Karpas-422 (cell line): ENCODE results near the gene OPCML. TPM values are rescaled to one million over a fixed set of nuclear protein-coding genes. Genes with fewer than 3 reads are reported as not detected.

Source experiments
- DNase-seq: peaks from one replicate; pipeline ENCODE4 v3.0.0-alpha.2; 2015
- H2AFZ ChIP-seq: fragments of 200-600 bp; sonication (generic); 2 replicates; pipeline ENCODE4 v1.6.1; 2014; ENCODE audit warnings: antibody characterized with exemption, low read length, mixed read lengths
- H3K27ac ChIP-seq: fragments of 200-600 bp; sonication (generic); 2 replicates; pipeline ENCODE4 v1.5.1; 2014; ENCODE audit warnings: mild to moderate bottlenecking, low read length, moderate library complexity
- H3K27me3 ChIP-seq: fragments of 200-600 bp; sonication (generic); 2 replicates; pipeline ENCODE4 v1.6.1; 2014; ENCODE audit warnings: low read length, mixed read lengths
- H3K36me3 ChIP-seq: fragments of 200-600 bp; sonication (generic); 2 replicates; pipeline ENCODE4 v1.6.1; 2014; ENCODE audit warnings: low read length, mixed read lengths; ENCODE audit not compliant: insufficient read depth
- H3K4me1 ChIP-seq: fragments of 200-600 bp; sonication (generic); 2 replicates; pipeline ENCODE4 v1.6.1; 2014; ENCODE audit warnings: mild to moderate bottlenecking, low read length, mixed read lengths
- H3K4me2 ChIP-seq: fragments of 200-600 bp; sonication (generic); 2 replicates; pipeline ENCODE4 v1.6.1; 2014; ENCODE audit warnings: low read length, low read depth, mild to moderate bottlenecking; ENCODE audit not compliant: poor library complexity, severe bottlenecking
- H3K4me3 ChIP-seq: fragments of 200-600 bp; sonication (generic); 2 replicates; pipeline ENCODE4 v1.5.1; 2014; ENCODE audit warnings: mild to moderate bottlenecking, antibody characterized with exemption, low read length, mixed read lengths
- H3K79me2 ChIP-seq: fragments of 200-600 bp; sonication (generic); 2 replicates; pipeline ENCODE4 v1.6.1; 2014; ENCODE audit warnings: mild to moderate bottlenecking, low read length, mixed read lengths
- H3K9ac ChIP-seq: fragments of 200-600 bp; sonication (generic); 2 replicates; pipeline ENCODE4 v1.6.0; 2014; ENCODE audit warnings: low read length
- H3K9me2 ChIP-seq: fragments of 200-600 bp; sonication (generic), shearing (Covaris generic); replicated peaks from 2 replicates; pipeline ENCODE4 v1.6.0; 2014; ENCODE audit warnings: mild to moderate bottlenecking, low read length, moderate library complexity; ENCODE audit not compliant: insufficient read depth
- H3K9me3 ChIP-seq: fragments of 300-700, 200-600 bp; sonication (generic); 2 replicates; pipeline ENCODE4 v1.6.1; 2014; ENCODE audit warnings: low read length, mixed read lengths
- H4K20me1 ChIP-seq: fragments of 200-600 bp; sonication (generic); 2 replicates; pipeline ENCODE4 v1.6.1; 2014; ENCODE audit warnings: mild to moderate bottlenecking, antibody characterized with exemption, low read length, low read depth; ENCODE audit not compliant: insufficient read depth
- total RNA-seq: library from RNA; depleted of rRNA; stranded (reverse); fragments of >200 nt; shearing (Covaris generic); gene quantifications from 2 replicates; pipeline ENCODE4 v1.2.3, GENCODE V29; 2014; ENCODE audit warnings: low replicate concordance

OPCML gene
- total RNA-seq, 1 experiment from 2014 or later = not detected

DNA sequence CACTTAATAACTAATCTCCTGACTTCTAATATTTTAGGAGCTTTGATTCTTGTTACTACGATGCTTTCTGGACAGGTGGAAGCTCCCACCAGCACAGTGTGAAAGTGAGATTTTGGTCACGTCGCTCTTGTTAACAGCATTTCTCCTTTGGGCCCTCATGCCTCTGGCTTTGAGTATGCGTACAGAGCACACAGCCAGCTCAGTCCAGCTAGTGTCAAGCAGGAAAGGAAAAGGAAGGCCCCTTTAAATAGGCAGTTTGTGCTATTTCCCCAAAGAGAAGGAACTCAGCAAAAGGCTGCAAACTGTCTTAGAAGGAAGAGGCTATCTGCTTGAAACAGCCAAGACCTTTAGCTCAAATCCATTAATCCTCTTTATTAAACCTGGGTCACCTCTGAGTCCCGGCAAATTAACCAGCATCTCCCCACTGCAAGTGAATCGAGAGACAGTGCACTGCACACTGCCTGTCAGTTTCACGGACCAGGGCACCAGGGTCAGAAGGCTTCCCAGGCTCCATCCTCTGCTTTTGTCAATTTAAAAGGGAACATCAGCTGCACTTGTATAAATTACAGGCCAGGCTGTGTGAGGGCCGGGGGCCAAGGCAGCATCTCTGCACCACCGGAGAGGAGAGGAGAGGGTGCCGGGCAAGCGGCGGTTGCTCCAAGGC, 34.7 kb downstream of the OPCML start:
- H3K4me2 ChIP-seq = no peak overlapping the region
- no peak overlapping the region for H3K27ac ChIP-seq
- H3K9ac ChIP-seq = no peak overlapping the region
- no peaks in the 10 kb centered on the region for H3K79me2 ChIP-seq
- H3K9me2 ChIP-seq = no peaks in the 10 kb centered on the region
- no peak overlapping the region for H2AFZ ChIP-seq
- no peaks in the 10 kb centered on the region for H3K27me3 ChIP-seq
- H4K20me1 ChIP-seq = no peaks in the 10 kb centered on the region
- no peaks in the 10 kb centered on the region for H3K4me1 ChIP-seq
- no peak for DNase-seq
- no peak overlapping the region for H3K4me3 ChIP-seq
- no peaks in the 10 kb centered on the region for H3K36me3 ChIP-seq
- no peaks in the 10 kb centered on the region for H3K9me3 ChIP-seq

DNA sequence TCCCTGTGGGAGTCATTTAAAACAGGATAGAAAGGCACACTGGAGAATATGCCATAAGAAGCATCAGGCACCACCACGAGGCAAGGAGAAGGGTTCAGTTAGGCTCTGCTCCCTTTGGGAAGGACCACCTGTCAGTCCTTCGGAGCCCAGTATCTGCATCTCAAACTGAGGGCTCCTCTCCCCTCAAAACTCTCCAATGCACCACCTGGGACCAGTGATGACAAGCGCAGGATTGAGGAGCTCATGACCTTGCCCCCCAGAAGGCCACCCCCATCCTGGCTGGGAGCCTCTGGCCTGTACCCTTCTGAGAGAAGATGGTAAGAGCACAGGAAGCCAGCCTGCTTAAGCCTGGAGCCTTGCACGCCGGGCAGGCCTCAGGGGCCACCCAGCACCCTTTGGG, 39.4 kb downstream of the OPCML start:
- Histone ChIP-seq H3K36me3 (no peaks in the 10 kb centered on the region), H3K9me2 (no peaks in the 10 kb centered on the region), H3K4me1 (no peaks in the 10 kb centered on the region), H3K79me2 (no peaks in the 10 kb centered on the region), H3K9me3 (no peaks in the 10 kb centered on the region), H2AFZ (no peak overlapping the region), H3K27me3 (no peaks in the 10 kb centered on the region), H3K4me2 (no peak overlapping the region), H3K4me3 (no peak overlapping the region), H3K9ac (no peak overlapping the region), H3K27ac (no peak overlapping the region), H4K20me1 (no peaks in the 10 kb centered on the region)
- DNase-seq = no peak

DNA sequence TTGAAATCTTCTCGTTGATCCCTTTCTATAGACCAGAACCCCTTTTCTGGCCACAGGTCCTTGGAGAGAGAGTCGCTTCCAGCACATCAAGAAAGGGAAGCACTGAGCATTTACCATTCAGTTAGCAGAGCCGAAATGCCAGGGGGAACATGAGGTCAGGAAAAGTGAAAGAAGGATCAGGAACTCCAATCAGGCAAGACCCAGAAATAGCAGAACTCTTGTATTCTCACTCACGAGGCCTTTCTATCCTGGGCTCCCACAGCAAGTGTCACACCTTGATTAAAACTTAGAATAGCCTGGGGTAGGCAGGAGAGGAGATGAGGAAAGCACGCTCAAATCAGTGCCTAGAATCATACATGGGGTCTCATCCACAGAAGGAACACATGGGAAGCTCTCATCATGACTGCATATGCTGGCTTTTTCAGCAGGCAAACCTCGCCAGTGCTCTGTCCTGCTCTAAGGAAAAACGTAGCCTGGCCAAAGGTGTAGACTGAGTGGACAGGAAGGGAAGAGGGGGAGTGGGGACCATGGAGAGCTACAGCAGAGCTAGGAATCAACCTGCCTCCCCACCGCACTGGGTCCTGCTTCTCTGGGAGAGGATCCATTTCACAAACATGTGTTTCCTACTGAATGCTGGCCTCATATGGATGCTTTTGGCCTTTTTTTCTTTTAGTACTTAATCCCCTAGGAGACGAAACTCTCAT, 40.5 kb downstream of the OPCML start:
- no peak for DNase-seq
- H3K4me3 ChIP-seq = no peak overlapping the region
- no peaks in the 10 kb centered on the region for H3K36me3 ChIP-seq
- H3K79me2 ChIP-seq = no peaks in the 10 kb centered on the region
- no peaks in the 10 kb centered on the region for H4K20me1 ChIP-seq
- H3K27me3 ChIP-seq = no peaks in the 10 kb centered on the region
- no peak overlapping the region for H2AFZ ChIP-seq
- no peak overlapping the region for H3K9ac ChIP-seq
- H3K4me1 ChIP-seq = no peaks in the 10 kb centered on the region
- H3K4me2 ChIP-seq = no peak overlapping the region
- no peaks in the 10 kb centered on the region for H3K9me3 ChIP-seq
- H3K9me2 ChIP-seq = no peaks in the 10 kb centered on the region
- H3K27ac ChIP-seq = no peak overlapping the region

DNA sequence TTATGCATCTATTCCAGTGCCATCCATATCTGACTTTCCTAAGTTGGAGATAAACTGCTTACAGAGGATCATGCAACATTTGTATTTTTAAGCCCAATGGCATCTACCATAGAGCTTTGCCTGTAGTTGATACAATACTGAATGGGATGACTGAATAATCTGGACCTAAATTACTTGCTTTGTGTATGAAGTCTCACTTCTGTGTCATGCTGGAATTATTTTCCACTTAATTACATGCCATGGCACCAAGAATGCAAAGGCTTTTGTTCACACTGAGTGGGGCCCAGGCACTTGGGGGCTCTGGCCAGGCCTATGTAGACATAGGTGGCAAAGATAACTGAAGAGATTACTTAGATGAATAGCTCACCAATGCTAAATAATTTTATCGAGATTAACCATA, 51.6 kb downstream of the OPCML start:
- no peak overlapping the region for H3K27ac ChIP-seq

DNA sequence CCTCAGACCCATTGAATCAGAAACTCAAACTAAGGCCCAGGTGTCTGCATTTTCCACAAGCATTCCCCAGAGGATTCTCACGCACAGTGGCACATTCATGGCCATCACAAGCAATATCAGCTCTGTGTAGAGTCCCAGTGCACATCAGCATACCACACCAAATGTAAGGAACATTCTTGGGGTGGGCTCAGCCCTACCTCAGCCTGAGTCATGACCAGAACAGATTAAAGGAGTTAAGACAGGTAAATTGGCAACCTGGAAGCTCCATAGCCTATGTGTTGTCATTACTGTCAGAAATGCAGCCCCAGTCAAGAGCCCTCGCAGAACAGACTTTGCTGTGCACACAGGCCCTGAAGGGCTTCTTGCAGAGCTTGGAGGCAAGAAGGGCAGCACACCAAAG, 53.1 kb downstream of the OPCML start:
- Histone ChIP-seq H3K36me3 (no peaks in the 10 kb centered on the region), H2AFZ (no peak overlapping the region), H3K79me2 (no peaks in the 10 kb centered on the region), H3K27me3 (no peaks in the 10 kb centered on the region), H3K4me3 (no peak overlapping the region), H4K20me1 (no peaks in the 10 kb centered on the region), H3K27ac (no peak overlapping the region), H3K9me3 (no peaks in the 10 kb centered on the region), H3K9ac (no peak overlapping the region), H3K4me1 (no peaks in the 10 kb centered on the region), H3K4me2 (no peak overlapping the region), H3K9me2 (no peaks in the 10 kb centered on the region)
- DNase-seq = no peak

More for the DNA sequence above, 51.6 kb downstream of the OPCML start:
- Histone ChIP-seq H3K4me3 (no peak overlapping the region), H2AFZ (no peak overlapping the region), H3K79me2 (no peaks in the 10 kb centered on the region), H3K4me1 (no peaks in the 10 kb centered on the region), H4K20me1 (no peaks in the 10 kb centered on the region), H3K36me3 (no peaks in the 10 kb centered on the region), H3K27me3 (no peaks in the 10 kb centered on the region), H3K9me2 (no peaks in the 10 kb centered on the region), H3K9ac (no peak overlapping the region), H3K9me3 (no peaks in the 10 kb centered on the region), H3K4me2 (no peak overlapping the region)
- DNase-seq = no peak

DNA sequence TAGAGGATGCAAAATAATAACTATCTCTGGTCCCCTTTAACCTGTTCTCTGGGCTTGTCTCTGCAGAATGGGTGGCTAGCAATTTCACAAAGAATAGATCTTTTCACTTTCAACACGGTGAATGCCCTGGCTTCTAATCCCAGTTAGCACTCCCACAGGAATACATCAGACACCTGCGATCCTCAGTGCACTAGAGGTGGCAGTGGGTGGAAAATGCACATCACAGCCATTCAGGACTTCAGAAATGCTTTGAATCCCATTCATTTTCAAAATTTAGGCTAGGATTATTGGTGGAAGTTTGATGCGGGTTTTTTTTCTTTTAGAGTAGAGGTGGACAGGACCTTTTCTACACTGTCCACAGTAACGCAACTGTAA, 55.1 kb downstream of the OPCML start:
- Histone ChIP-seq H3K4me2 (no peak overlapping the region), H3K4me3 (no peak overlapping the region), H3K36me3 (no peaks in the 10 kb centered on the region), H4K20me1 (no peaks in the 10 kb centered on the region), H3K27ac (no peak overlapping the region), H2AFZ (no peak overlapping the region), H3K27me3 (no peaks in the 10 kb centered on the region), H3K4me1 (no peaks in the 10 kb centered on the region), H3K9me3 (no peaks in the 10 kb centered on the region), H3K9ac (no peak overlapping the region), H3K9me2 (no peaks in the 10 kb centered on the region), H3K79me2 (no peaks in the 10 kb centered on the region)
- DNase-seq = no peak

DNA sequence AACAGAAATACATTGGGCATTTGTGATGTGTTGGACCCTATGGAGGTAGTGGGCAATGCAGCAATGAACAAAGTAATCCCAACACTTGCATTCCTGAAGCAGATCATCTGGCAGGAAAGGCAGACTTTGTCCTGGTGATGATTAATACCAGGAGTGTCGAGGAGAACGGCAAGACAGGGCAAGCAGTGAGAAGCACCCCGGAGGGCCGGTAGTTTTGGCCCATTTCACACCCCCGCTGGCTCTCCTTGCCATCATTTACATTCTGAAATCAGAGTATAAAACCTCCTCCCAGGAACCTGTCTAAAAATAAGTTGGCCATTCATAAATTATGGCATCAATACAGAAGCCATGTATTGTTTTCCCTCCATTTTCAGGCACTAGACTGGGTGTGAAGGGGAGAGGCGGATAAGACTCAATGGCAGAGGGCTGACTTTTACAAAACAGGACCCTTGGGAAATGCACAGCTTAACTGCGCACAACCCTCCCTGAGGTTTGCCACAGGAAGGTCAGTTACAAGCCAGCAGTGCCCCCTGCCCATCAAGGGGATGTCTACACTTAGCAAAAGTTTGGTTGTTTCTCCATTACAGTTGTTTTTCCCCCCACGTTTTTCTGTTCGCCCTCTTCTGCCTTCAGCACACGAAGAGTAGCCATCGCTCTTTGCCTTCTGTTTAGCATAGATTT, 55.6 kb downstream of the OPCML start:
- H4K20me1 ChIP-seq = no peaks in the 10 kb centered on the region
- H3K79me2 ChIP-seq = no peaks in the 10 kb centered on the region
- H3K27ac ChIP-seq = no peak overlapping the region
- no peak overlapping the region for H3K4me2 ChIP-seq
- H3K9ac ChIP-seq = no peak overlapping the region
- no peaks in the 10 kb centered on the region for H3K4me1 ChIP-seq
- no peaks in the 10 kb centered on the region for H3K27me3 ChIP-seq
- no peaks in the 10 kb centered on the region for H3K9me3 ChIP-seq
- no peaks in the 10 kb centered on the region for H3K9me2 ChIP-seq
- H2AFZ ChIP-seq = no peak overlapping the region
- H3K36me3 ChIP-seq = no peaks in the 10 kb centered on the region
- no peak overlapping the region for H3K4me3 ChIP-seq
- no peak for DNase-seq

DNA sequence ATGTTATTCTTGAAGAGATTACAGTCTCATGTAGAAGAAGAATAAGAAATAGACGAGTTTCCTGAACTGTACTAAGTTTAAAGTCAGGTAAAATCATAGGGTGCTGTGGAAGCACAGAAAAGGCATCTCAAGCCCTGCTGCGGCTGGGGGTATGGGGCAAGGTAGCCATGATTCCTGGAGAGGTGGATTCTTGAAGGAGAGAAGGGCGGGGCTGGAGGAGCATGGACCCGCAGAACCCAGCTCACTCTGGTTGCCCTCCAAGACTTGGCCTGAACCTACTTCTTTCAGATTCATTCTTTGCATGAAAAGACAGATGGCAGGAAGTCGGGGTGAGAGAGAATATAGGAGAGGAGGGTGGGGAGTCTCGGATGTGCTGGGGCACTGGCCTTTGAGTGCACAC, 57.8 kb downstream of the OPCML start:
- Histone ChIP-seq H3K9ac (no peak overlapping the region), H3K27ac (no peak overlapping the region), H3K36me3 (no peaks in the 10 kb centered on the region), H3K4me2 (no peak overlapping the region), H3K9me3 (no peaks in the 10 kb centered on the region), H3K4me3 (no peak overlapping the region), H3K79me2 (no peaks in the 10 kb centered on the region), H4K20me1 (no peaks in the 10 kb centered on the region), H2AFZ (no peak overlapping the region), H3K4me1 (no peaks in the 10 kb centered on the region), H3K27me3 (no peaks in the 10 kb centered on the region), H3K9me2 (no peaks in the 10 kb centered on the region)
- DNase-seq = no peak
